Stimulated activated naive CD8-positive, alpha-beta T cell treated with anti-CD3 and anti-CD28 coated beads, Interleukin-15, amount 100 ng/mL, for 72 hours (primary cell): ENCODE data around the gene HTATSF1.

Source experiments
- ATAC-seq: fragments of 150-1000 bp; cut with Tn5 transposase; 2 replicates; pipeline ENCODE4 v1.10.0; 2021; ENCODE audit warnings: mild to moderate bottlenecking, moderate library complexity
- DNase-seq, 2 donors: peaks; one replicate each; pipeline ENCODE4 v3.0.0; 2021 to 2022
- H3K27ac Mint-ChIP-seq, 2 donors: one replicate each; pipeline ENCODE4 v1.8.0; 2022; ENCODE audit warnings: mild to moderate bottlenecking in 2 of 2, mixed read lengths in 2 of 2, moderate library complexity in 2 of 2
- H3K27me3 Mint-ChIP-seq: one replicate; pipeline ENCODE4 v1.8.0; 2022; ENCODE audit warnings: mixed read lengths
- H3K4me1 Mint-ChIP-seq: one replicate; pipeline ENCODE4 v1.8.0; 2022; ENCODE audit warnings: mild to moderate bottlenecking, mixed read lengths
- H3K4me3 Mint-ChIP-seq, 2 donors: one replicate each; pipeline ENCODE4 v1.8.0; 2022; ENCODE audit warnings: mild to moderate bottlenecking in 2 of 2, mixed read lengths in 2 of 2, moderate library complexity in 1 of 2
- H3K9me3 Mint-ChIP-seq, 2 donors: one replicate each; pipeline ENCODE4 v1.8.0; 2022; ENCODE audit warnings: mixed read lengths in 2 of 2

The HTATSF1 gene

GRCh38 chrX:136480383-136480782 is 17.0 kb upstream of the HTATSF1 start:
- Mint-ChIP-seq H3K4me3 (no peak overlapping the region), H3K4me1 (no peaks in the 10 kb centered on the region), H3K9me3 (no peaks in the 10 kb centered on the region), H3K27ac (no peak overlapping the region), H3K27me3 (no peaks in the 10 kb centered on the region)
- no peak for ATAC-seq
- no peak for DNase-seq

DNA sequence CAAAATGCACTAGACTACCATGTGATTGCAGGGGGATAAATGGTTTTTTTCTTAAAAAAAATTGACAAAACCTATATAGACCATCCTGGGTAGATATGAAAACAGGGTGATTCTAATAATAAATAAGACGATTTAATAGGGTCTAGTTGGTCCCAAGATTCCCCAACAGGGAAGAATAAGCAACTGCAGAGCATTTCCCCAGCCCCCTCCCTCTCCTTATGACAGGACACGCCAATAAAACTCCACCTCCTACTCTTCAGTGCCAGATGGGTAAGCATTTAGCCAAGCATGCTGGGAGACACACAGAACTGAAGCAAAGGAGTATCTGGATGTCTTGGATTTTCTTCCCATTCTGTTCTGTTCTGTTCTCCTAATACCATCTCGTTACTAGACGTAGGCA is 9.7 kb upstream of the HTATSF1 start, which contains the start of gene BRS3:
TSS of gene BRS3 (plus strand) at position 301 of the 400 bp plus-strand sequence. CDS start 168 bp downstream, outside the sequence.
- DNase-seq = no peak
- Mint-ChIP-seq H3K4me1 (no peaks in the 10 kb centered on the region), H3K9me3 (no peaks in the 10 kb centered on the region), H3K4me3 (no peak within 1 kb of the TSS), H3K27ac (no peak within 1 kb of the TSS), H3K27me3 (peaks cover 36% of the 10 kb centered on the region)
- no peak for ATAC-seq

GRCh38 chrX:136488706-136489105 is 8.7 kb upstream of the HTATSF1 start:
- no peak for ATAC-seq
- no peak for DNase-seq
- no peaks in the 10 kb centered on the region for H3K4me1 Mint-ChIP-seq
- H3K9me3 Mint-ChIP-seq = no peaks in the 10 kb centered on the region
- H3K27ac Mint-ChIP-seq = no peak overlapping the region
- no peak overlapping the region for H3K4me3 Mint-ChIP-seq
- peaks cover 36% of the 10 kb centered on the region for H3K27me3 Mint-ChIP-seq

- no peaks in the 10 kb centered on the region for H3K4me1 Mint-ChIP-seq
- DNase-seq (no peak), ATAC-seq (no peak)
- H3K4me3 Mint-ChIP-seq = no peak overlapping the region
- no peak overlapping the region for H3K27ac Mint-ChIP-seq
- no peaks in the 10 kb centered on the region for H3K9me3 Mint-ChIP-seq
- H3K27me3 Mint-ChIP-seq = peaks cover 22% of the 10 kb centered on the region
Observed at GRCh38 chrX:136491832-136492231, 5.6 kb upstream of the HTATSF1 start.

GRCh38 chrX:136493011-136493410 is 4.4 kb upstream of the HTATSF1 start:
- H3K9me3 Mint-ChIP-seq = no peaks in the 10 kb centered on the region
- DNase-seq (no peak), ATAC-seq (no peak)
- peaks cover 22% of the 10 kb centered on the region for H3K27me3 Mint-ChIP-seq
- H3K4me3 Mint-ChIP-seq = no peak overlapping the region
- H3K27ac Mint-ChIP-seq = no peak overlapping the region
- H3K4me1 Mint-ChIP-seq = no peaks in the 10 kb centered on the region

DNA sequence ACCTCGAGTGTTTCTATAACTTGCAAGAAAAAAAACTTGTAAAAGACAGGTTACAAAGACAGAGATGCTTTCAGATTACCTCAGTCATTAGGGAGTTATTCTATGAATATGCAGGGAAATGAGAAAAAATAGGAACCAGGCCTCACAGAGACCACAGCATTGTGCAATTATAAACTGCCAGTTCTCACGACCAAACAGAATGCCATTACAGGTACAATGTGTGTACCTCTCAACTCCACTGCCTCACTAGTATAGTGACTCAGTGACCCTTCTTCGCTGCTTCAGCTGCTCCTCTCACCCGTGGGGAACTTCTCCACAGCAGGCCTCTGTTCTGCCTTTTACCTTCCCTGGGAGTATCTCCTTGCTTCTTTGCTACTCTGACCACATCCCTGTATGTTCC is 2.3 kb upstream of the HTATSF1 start:
- Mint-ChIP-seq H3K27me3 (peaks cover 13% of the 10 kb centered on the region), H3K27ac (no peak overlapping the region), H3K9me3 (no peaks in the 10 kb centered on the region), H3K4me3 (no peak overlapping the region), H3K4me1 (peaks cover 13% of the 10 kb centered on the region)
- no peak for DNase-seq
- no peak for ATAC-seq

- Mint-ChIP-seq H3K9me3 (no peaks in the 10 kb centered on the region), H3K27ac (peak overlapping the region; percentile 92 to 96), H3K4me1 (peaks cover 13% of the 10 kb centered on the region), H3K4me3 (peak overlapping the region; percentile 81 to 87), H3K27me3 (peaks cover 7% of the 10 kb centered on the region)
- ATAC-seq (peak; percentile 0), DNase-seq (no peak)
Observed at GRCh38 chrX:136496186-136496763, 1.1 kb upstream of the HTATSF1 start.

DNA sequence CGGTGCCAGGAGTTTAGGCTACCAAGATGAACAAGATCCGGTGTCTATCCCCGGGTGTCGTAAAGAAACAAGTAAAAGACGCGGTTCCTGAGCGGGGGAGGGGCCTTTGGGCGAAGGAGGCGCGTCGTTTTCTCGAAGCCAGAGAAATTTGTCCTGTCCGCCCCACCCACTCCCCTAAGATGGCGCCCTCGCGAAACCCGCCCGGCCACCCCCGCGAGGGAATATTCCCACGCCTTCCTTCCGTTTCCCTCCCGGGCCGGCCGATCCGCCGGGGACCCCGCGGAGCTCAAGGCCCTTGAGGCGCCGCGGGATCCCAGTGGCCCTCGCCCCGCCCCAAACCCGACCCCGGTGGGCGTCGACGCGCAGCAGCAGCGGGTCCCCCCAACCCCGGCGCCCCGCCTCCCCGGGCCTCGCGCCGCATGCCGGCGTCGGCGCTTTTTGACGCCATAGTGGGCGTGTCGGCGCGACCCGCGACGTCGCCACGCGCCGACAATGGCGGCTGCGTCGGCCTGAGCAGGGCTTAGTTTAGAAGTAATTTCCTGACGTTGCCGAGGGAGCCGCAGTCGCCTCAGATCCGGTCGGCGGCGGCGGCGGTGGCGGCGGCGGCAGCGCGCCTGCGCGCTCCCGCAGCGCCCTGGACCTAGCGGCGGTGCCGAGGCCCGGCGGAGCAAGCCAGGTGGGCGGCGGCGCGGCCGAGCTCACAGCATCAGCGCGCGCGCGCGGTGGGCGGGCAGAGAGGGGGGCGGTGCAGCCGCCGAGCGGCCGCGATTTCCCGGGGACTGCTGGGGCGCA is 432 bp upstream of the HTATSF1 start:
- Mint-ChIP-seq H3K27me3 (peaks cover 4% of the 10 kb centered on the region), H3K4me1 (peaks cover 13% of the 10 kb centered on the region), H3K9me3 (no peaks in the 10 kb centered on the region), H3K27ac (peak overlapping the region; percentile 92 to 96), H3K4me3 (peak overlapping the region; percentile 88 to 89)
- peak; percentile 86 for ATAC-seq
- peak; percentile 82 to 90 for DNase-seq

- Mint-ChIP-seq H3K27ac (no peak overlapping the region), H3K9me3 (no peaks in the 10 kb centered on the region), H3K4me1 (no peaks in the 10 kb centered on the region), H3K4me3 (no peak overlapping the region), H3K27me3 (no peaks in the 10 kb centered on the region)
- DNase-seq (no peak), ATAC-seq (no peak)
Observed at GRCh38 chrX:136519069-136519468, 21.7 kb downstream of the HTATSF1 start.

DNA sequence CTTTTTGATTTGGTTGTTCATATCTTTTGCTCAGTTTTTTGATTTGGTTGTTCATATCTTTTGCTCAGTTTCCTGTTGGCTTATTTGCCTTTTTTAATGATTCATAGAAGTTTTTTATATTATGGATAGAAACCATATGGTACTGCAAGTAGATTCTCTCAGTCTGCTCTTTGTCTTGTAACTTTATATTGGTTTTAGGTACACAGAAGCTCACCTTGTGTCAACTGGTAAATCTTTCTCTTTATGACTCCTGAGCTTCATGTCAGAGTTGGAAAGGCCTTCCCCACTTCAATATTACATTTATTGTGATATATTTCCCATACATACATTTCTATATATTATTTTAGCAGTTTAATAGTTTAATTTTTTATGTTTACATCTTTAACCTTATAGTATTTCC is 26.4 kb downstream of the HTATSF1 start:
- Mint-ChIP-seq H3K27me3 (no peaks in the 10 kb centered on the region), H3K4me1 (no peaks in the 10 kb centered on the region), H3K27ac (no peak overlapping the region), H3K9me3 (peaks cover 0 to 6% of the 10 kb centered on the region in 2 donors), H3K4me3 (no peak overlapping the region)
- DNase-seq (no peak), ATAC-seq (no peak)

DNA sequence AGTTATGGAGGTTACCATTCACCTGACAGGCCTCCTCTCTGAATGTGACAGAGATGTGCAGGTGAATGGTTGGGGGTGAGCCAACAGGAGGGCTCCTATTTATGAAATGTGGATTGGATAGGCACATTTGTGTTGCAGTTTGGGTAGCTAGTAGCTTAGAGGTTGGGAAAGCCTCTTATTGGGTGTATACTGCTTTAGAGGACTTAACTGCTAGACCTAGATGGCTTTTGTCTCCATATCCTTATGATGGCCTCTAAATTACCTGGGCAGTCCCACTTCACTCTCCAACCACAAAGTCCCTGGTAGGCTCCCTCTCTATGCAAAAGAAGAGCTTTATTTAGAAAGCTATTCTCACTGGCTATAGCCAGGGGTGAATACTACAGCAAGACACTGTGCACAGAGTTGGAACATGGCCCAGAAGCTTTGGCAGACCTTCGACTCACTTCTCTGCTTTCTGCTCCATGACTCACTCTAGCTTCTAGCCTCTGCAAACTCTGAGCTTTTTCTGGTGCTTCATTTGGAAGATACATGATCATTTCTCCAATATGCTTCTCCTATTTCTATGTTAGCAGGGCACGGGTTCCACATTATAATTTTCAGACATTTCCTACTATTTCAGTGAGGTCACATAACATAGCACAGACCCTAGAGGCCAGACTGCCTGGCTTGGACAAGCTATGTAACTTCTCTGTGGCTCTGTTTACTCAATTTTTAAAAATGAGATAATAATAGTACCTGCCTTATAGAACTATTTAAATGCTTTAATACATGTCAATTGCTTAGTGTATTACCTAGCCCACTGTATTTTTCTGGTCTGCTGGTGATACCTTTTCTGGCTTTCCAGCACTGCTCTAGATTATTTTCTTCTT is 28.6 kb downstream of the HTATSF1 start:
- Mint-ChIP-seq H3K4me1 (peaks cover 5% of the 10 kb centered on the region), H3K27me3 (no peaks in the 10 kb centered on the region), H3K9me3 (peaks cover 0 to 6% of the 10 kb centered on the region in 2 donors), H3K4me3 (no peak overlapping the region), H3K27ac (no peak overlapping the region)
- DNase-seq (no peak), ATAC-seq (no peak)

DNA sequence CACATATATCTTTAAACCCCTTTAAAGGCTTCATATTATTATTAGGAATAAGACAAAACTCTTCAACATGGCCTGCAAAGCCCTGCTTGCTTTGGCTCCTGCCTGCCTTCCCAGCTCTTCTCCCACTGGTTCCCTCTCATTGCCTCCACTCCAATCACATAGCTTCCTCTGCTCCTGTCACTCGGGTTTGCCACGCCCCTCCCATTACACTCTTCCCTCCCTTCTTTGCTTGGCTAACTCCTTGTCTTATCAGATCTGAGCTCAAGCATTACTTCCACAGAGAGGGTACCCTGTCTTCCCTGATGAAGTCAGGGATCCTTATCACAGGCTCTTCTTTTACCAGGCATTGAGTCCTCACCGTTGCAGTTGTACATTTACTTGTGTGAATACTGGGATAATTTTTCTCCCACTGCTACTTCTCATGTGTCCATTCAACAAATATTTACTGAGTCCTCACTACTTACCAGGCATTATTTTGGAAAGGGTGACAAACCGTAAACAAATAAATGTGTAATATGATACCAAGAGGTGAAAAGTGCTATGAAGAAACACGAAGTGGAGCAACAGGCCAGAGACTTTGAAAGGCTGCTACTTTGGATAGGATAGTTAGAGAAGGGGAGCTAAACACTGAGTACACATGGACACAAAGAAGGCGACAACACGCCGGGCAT is 31.4 kb downstream of the HTATSF1 start:
- ATAC-seq (no peak), DNase-seq (no peak)
- H3K27me3 Mint-ChIP-seq = no peaks in the 10 kb centered on the region
- H3K4me3 Mint-ChIP-seq = no peak overlapping the region
- no peak overlapping the region for H3K27ac Mint-ChIP-seq
- H3K9me3 Mint-ChIP-seq = peaks cover 0 to 6% of the 10 kb centered on the region in 2 donors
- H3K4me1 Mint-ChIP-seq = peaks cover 5% of the 10 kb centered on the region

DNA sequence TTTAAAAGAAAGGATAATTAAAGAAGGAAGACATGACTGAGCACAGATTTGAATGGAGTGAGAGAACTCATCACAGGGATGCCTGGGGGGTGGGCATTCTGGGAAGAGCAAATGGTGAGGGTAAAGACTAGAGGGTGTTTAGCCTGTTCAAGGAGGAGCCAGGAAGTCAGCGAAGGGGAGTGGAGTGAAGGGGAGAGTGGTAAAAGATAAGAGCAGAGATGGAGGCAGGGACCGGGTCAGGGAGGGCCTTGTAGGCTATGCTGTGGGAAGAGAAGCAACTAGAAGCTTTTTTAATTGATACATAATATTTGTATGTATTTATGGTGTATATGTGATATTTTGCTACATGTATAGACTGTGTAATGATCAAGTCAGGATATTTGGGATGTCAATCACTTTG is 32.4 kb downstream of the HTATSF1 start:
- Mint-ChIP-seq H3K9me3 (peaks cover 0 to 2% of the 10 kb centered on the region in 2 donors), H3K27ac (peak overlapping the region in 1 of 2 donors; percentile 84), H3K4me3 (peak overlapping the region in 1 of 2 donors; percentile 6), H3K27me3 (no peaks in the 10 kb centered on the region), H3K4me1 (peaks cover 5% of the 10 kb centered on the region)
- DNase-seq = no peak
- no peak for ATAC-seq

DNA sequence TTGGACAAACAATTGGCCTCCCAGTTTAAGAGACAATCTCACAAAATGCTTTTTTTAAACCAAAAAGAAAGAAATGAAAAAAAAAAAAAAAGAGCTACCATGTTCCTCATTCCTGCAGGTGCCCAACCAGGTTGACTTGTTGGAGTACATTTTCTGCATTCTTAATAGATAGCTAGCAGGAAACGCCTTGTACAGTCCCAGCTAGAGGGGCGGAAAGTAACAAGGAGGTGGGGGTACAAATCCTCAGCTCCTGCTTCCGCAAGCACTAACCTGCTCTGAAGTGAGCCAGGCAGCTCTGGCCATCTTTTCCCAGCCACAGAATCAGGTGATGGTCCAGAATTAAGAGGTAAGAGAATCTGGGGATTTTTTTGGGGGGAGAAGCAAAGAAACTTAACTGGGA is 34.6 kb downstream of the HTATSF1 start, which contains the start of gene VGLL1:
TSS of gene VGLL1 (plus strand) at position 265 of the 400 bp plus-strand sequence. CDS start 3,806 bp downstream, outside the sequence.
- H3K4me1 Mint-ChIP-seq = peaks cover 5% of the 10 kb centered on the region
- H3K9me3 Mint-ChIP-seq = no peaks in the 10 kb centered on the region
- H3K27me3 Mint-ChIP-seq = no peaks in the 10 kb centered on the region
- no peak within 1 kb of the TSS for H3K4me3 Mint-ChIP-seq
- no peak for ATAC-seq
- no peak for DNase-seq
- H3K27ac Mint-ChIP-seq = peak within 1 kb of the TSS in 1 of 2 donors; percentile 62

DNA sequence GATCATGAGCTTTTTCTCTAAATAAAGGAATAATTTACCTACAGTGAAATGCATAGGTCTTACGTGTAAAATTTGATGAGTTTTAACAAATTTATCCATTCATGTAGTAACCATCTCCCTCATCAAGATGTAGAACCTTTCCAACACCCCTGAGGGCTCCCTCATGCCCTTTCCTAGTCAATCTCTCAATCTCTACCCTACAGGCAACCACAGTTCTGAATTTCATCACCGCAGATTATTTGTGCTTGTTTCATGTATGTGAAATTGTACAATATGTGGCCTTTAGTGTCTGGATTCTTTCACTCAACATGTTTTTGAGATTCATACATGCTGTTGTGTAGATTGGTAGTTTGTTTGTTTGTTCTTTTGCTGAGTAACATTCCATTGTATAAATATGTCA is 36.7 kb downstream of the HTATSF1 start:
- ATAC-seq (no peak), DNase-seq (no peak)
- H3K27ac Mint-ChIP-seq = no peak overlapping the region
- H3K4me1 Mint-ChIP-seq = peaks cover 5% of the 10 kb centered on the region
- H3K4me3 Mint-ChIP-seq = no peak overlapping the region
- no peaks in the 10 kb centered on the region for H3K9me3 Mint-ChIP-seq
- H3K27me3 Mint-ChIP-seq = no peaks in the 10 kb centered on the region
